K562 (cell line): Measurements from ENCODE around the gene HNRNPH3. TPM values are rescaled to one million over a fixed set of nuclear protein-coding genes. Genes with fewer than 3 reads are reported as not detected.

ENCODE experiments used
- ATAC-seq: fragments of 200-7000 bp; cut with Tn5 transposase; 3 replicates; pipeline ENCODE4 v1.9.1; 2020; ENCODE audit warnings: moderate library complexity
- BruUV-seq: library from RNA; stranded (reverse); fragments of 400-500 nt; replicated peaks from 2 replicates; lab custom pipeline; 2021; lab: Mats Ljungman, UMichigan
- CTCF ChIA-PET: fragments of 300-600 bp; formaldehyde crosslinking; extraction: SDS; loops from one replicate; lab custom pipeline; 2021; ENCODE audit warnings: low intra/inter-chr PET ratio; lab: Yijun Ruan, JAX
- POLR2A ChIA-PET: fragments of 300-600, 350-650 bp; sonication (Branson Sonifier 250); formaldehyde crosslinking; extraction: SDS; loops from one replicate; lab custom pipeline; 2021; ENCODE audit warnings: antibody characterized with exemption, inconsistent platforms; lab: Yijun Ruan, JAX
- DNase-seq, 4 experiments: peaks; one replicate each; pipeline versions ENCODE4 v3.0.0 to v3.0.0-alpha.2; 2011 to 2018; ENCODE audit warnings: low spot score in 3 of 4, mixed read lengths in 3 of 4; ENCODE audit errors: extremely low read depth in 1 of 4
- FAIRE-seq: peaks from 2 replicates; lab custom pipeline; 2011; peaks lifted over from hg19 to GRCh38; lab: Jason Lieb, UNC
- H2AFZ ChIP-seq: 2 replicates; pipeline ENCODE4 v1.6.0; 2011; ENCODE audit warnings: low read depth, low read length, control low read depth, inconsistent platforms
- H3K27ac ChIP-seq: fragments of 200-600 bp; 3 replicates; pipeline ENCODE4 v1.8.0; 2011; ENCODE audit warnings: low read depth, mild to moderate bottlenecking, control low read depth, inconsistent platforms, low read length, moderate library complexity, mixed read lengths; ENCODE audit errors: extremely low read depth
- H3K27me3 ChIP-seq, 2 experiments: fragments of 300-600 bp in 1 of 2; 2 replicates in 1 of 2; 3 replicates in 1 of 2; pipeline versions ENCODE4 v1.6.0 to v1.8.0; 2011; ENCODE audit warnings: inconsistent platforms in 2 of 2, low read length in 2 of 2, mild to moderate bottlenecking in 1 of 2, mixed read lengths in 1 of 2, moderate library complexity in 1 of 2; ENCODE audit not compliant: control insufficient read depth in 2 of 2, insufficient read depth in 2 of 2
- H3K36me3 ChIP-seq: fragments of 300-600 bp; 3 replicates; pipeline ENCODE4 v1.8.0; 2011; ENCODE audit warnings: mild to moderate bottlenecking, low read length, inconsistent platforms; ENCODE audit not compliant: control insufficient read depth, insufficient read depth
- H3K4me1 ChIP-seq, 2 experiments: fragments of 200-600 bp in 1 of 2; replicated peaks in 1 of 2; 2 replicates in 1 of 2; 3 replicates in 1 of 2; pipeline versions ENCODE4 v1.5.1 to v1.8.0; 2011; ENCODE audit warnings: inconsistent platforms in 2 of 2, low read length in 2 of 2, mild to moderate bottlenecking in 1 of 2, mixed read lengths in 1 of 2, moderate library complexity in 1 of 2; ENCODE audit not compliant: control insufficient read depth in 2 of 2, insufficient read depth in 2 of 2
- H3K4me2 ChIP-seq: 2 replicates; pipeline ENCODE4 v1.6.1; 2011; ENCODE audit warnings: low read length, control low read depth, inconsistent platforms, mixed read lengths; ENCODE audit not compliant: insufficient read depth
- H3K4me3 ChIP-seq: fragments of 200-600 bp; sonication (generic), shearing (Covaris generic); 2 replicates; pipeline ENCODE4 v1.5.1; 2016; ENCODE audit warnings: control low read depth, inconsistent platforms
- H3K79me2 ChIP-seq: fragments of 200-600 bp; 3 replicates; pipeline ENCODE4 v1.8.0; 2011; ENCODE audit warnings: low read length, inconsistent platforms; ENCODE audit not compliant: control insufficient read depth, insufficient read depth
- H3K9ac ChIP-seq, 2 experiments: 2 replicates each; pipeline versions ENCODE4 v1.6.0 to v1.6.1; 2011; ENCODE audit warnings: low read depth in 2 of 2, low read length in 2 of 2, control low read depth in 1 of 2, inconsistent platforms in 1 of 2, mild to moderate bottlenecking in 1 of 2, mixed read lengths in 1 of 2; ENCODE audit not compliant: insufficient read depth in 1 of 2
- H3K9me1 ChIP-seq: one replicate; pipeline ENCODE4 v1.6.0; 2011; ENCODE audit warnings: inconsistent platforms, mild to moderate bottlenecking, low read length, moderate library complexity; ENCODE audit not compliant: control insufficient read depth, insufficient read depth
- H3K9me3 ChIP-seq: replicated peaks from 2 replicates; pipeline ENCODE4 v1.5.1; 2011; ENCODE audit warnings: low read depth, low read length, inconsistent platforms; ENCODE audit not compliant: control insufficient read depth, insufficient read depth
- H4K20me1 ChIP-seq: replicated peaks from 2 replicates; pipeline ENCODE4 v1.6.1; 2011; ENCODE audit warnings: low read length, inconsistent platforms, mixed read lengths; ENCODE audit not compliant: control insufficient read depth, insufficient read depth
- CBFA2T3 ChIP-seq: fragments of 450-650 bp; IDR thresholded peaks from 2 replicates; pipeline ENCODE4 v1.6.1; 2017
- CCNT2 ChIP-seq: IDR thresholded peaks from 2 replicates; pipeline ENCODE4 v1.6.1; 2011; ENCODE audit warnings: borderline replicate concordance, low read depth, mild to moderate bottlenecking, moderate library complexity, mixed read lengths, low read length; ENCODE audit not compliant: insufficient read length; ENCODE audit errors: extremely low read depth
- L3MBTL2 ChIP-seq: fragments of 450-650 bp; IDR thresholded peaks from 2 replicates; pipeline ENCODE4 v1.6.1; 2016; ENCODE audit warnings: mild to moderate bottlenecking, moderate library complexity
- POLR2G ChIP-seq: fragments of 200-400 bp; formaldehyde crosslinking; IDR thresholded peaks from 2 replicates; pipeline ENCODE4 v1.6.1; 2017; ENCODE audit warnings: low read depth, mild to moderate bottlenecking, antibody characterized with exemption, low read length, moderate library complexity
- RBFOX2 ChIP-seq: fragments of 200-400 bp; formaldehyde crosslinking; IDR thresholded peaks from 2 replicates; pipeline ENCODE4 v1.6.1; 2017; ENCODE audit warnings: low read depth, mild to moderate bottlenecking, low read length, moderate library complexity
- RBM22 ChIP-seq: fragments of 200-400 bp; formaldehyde crosslinking; IDR thresholded peaks from 2 replicates; pipeline ENCODE4 v1.6.1; 2018; ENCODE audit warnings: low read length, low read depth; ENCODE audit not compliant: poor library complexity, severe bottlenecking
- SMARCB1 ChIP-seq: IDR thresholded peaks from 2 replicates; pipeline ENCODE4 v1.6.1; 2011; ENCODE audit warnings: improper control_type of control experiment, low read depth; ENCODE audit not compliant: insufficient read length
- SRF ChIP-seq, 2 experiments: fragments of 250-450, 450-650 bp in 1 of 2; sonication (Bioruptor Pico) in 1 of 2; sonication (generic) in 1 of 2; formaldehyde crosslinking; IDR thresholded peaks; 2 replicates each; pipeline versions ENCODE4 v1.5.0 to v1.5.1; 2020 to 2022; ENCODE audit warnings: mild to moderate bottlenecking in 1 of 2, missing genetic modification reagents in 1 of 2
- WGBS: fragments of 100-300 bp; shearing (Covaris generic); methylation state at CpG from one replicate; pipeline ENCODE4 v1.1.6; 2016; ENCODE audit warnings: low coverage, mixed read lengths; ENCODE audit not compliant: insufficient coverage; ENCODE audit errors: missing lambda C conversion rate; 5-methylcytosine and 5-hydroxymethylcytosine counted together
- in situ Hi-C: fragments of 300-500 bp; cut with MboI; formaldehyde crosslinking; loops from 4 replicates; pipeline ENCODE4 v1.15.0; 2018; ENCODE audit warnings: inconsistent platforms, mixed read lengths
- intact Hi-C: fragments of 100-400 bp; cut with micrococcal nuclease; formaldehyde crosslinking; loops from 2 replicates; pipeline ENCODE4 v1.14.2; 2022
- polyA plus RNA-seq, 8 experiments: library from polyadenylated mRNA; depleted of rRNA in 4 of 8; stranded (reverse) in 5 of 8; unstranded in 3 of 8; fragments of >200 nt; fragmentation: Nextera tagmentation in 2 of 8; fragmentation: Illumina TruSeq in 1 of 8; extraction: Ambion mirVana in 2 of 8; extraction: Trizol in 1 of 8; gene quantifications; 2 replicates each; pipeline versions ENCODE4 v1.2.1 to v1.2.3, GENCODE V29; 2011 to 2014; ENCODE audit warnings: inconsistent platforms in 1 of 8, missing spikeins in 1 of 8
- total RNA-seq, 7 experiments: library from RNA; depleted of rRNA in 6 of 7; stranded (reverse); fragments of >200 nt in 6 of 7; fragmentation: Illumina TruSeq in 2 of 7; extraction: Trizol in 2 of 7; gene quantifications; 2 replicates each; pipeline versions ENCODE4 v1.2.1 to v1.2.3, GENCODE V29; 2011 to 2021; ENCODE audit warnings: low replicate concordance in 1 of 7
- TF ChIP-seq, protein P1 (sequence below), 2 experiments: fragments of 450-650 bp; formaldehyde crosslinking in 1 of 2; IDR thresholded peaks; 2 replicates each; pipeline versions ENCODE4 v1.4.0 to v1.6.1; 2014 to 2020; ENCODE audit warnings: mild to moderate bottlenecking in 2 of 2, borderline replicate concordance in 1 of 2, low read depth in 1 of 2
- TF ChIP-seq, protein P2 (sequence below): sonication (generic); formaldehyde crosslinking; IDR thresholded peaks from 2 replicates; pipeline ENCODE4 v1.5.0; 2020; ENCODE audit warnings: missing genetic modification reagents

HNRNPH3 gene
- total and polyA plus RNA-seq, 9 of the 15 experiments (the other 6 are each of a cell fraction or from before 2014, with no cell fraction given): 52.8 to 562 (median 152) TPM

- H2AFZ ChIP-seq: no peak overlapping the region
- ChIA-PET CTCF (interaction anchor here (0.6 kb wide), 1 partner anchor 121 kb away, joined by 3 read pairs; no protein-coding TSS in a partner anchor), POLR2A (interaction anchor here (0.7 to 5.4 kb wide), 22 partner anchors 7 to 569 kb away, joined by 3 to 104 read pairs (median 3); no protein-coding TSS in a partner anchor)
- peaks cover 16 to 20% of the 10 kb centered on the region in 2 experiments; a peak in 4 of 5 replicates for H3K4me1 ChIP-seq
- H3K9ac ChIP-seq: peak overlapping the region in 1 of 2 experiments; percentile 98; a peak in 3 of 4 replicates
- WGBS: 0% methylated on average over 10 of the region's 10 CpGs
- intact Hi-C loops: loop anchor here (10.0 kb wide), 1 partner anchor 539 kb away; no protein-coding TSS in a partner anchor
- H3K27me3 ChIP-seq: no peaks in the 10 kb centered on the region
- peaks cover 31% of the 10 kb centered on the region for H4K20me1 ChIP-seq
- H3K9me3 ChIP-seq: no peaks in the 10 kb centered on the region
- peak overlapping the region; percentile 98 for H3K27ac ChIP-seq
- peaks cover 57% of the 10 kb centered on the region for H3K36me3 ChIP-seq
- H3K4me2 ChIP-seq: peak overlapping the region; percentile 92
- BruUV-seq: no TSS peak
- DNase-seq (no peak), FAIRE-seq (no peak), ATAC-seq (no peak)
- in situ Hi-C loops: no loop called here
- peak overlapping the region; percentile 66 for H3K4me3 ChIP-seq
- H3K79me2 ChIP-seq: peaks cover 79% of the 10 kb centered on the region
- peaks cover 7% of the 10 kb centered on the region for H3K9me1 ChIP-seq
- TF ChIP-seq RBFOX2 (peak; percentile 52), CCNT2 (no peak), POLR2G (peak; percentile 30; the same call in 1 of the 2 replicates), SRF (CRISPR knock-in tag; IDR thresholded peaks at IDR 0.05) (0 out of 4 replicates have a peak, but pooled peaks of 1 of the 2 experiments have one; percentile 27), CBFA2T3 (no peak), RBM22 (peak; percentile 45), L3MBTL2 (no peak), SMARCB1 (no peak)
- TF ChIP-seq, protein P1, sequence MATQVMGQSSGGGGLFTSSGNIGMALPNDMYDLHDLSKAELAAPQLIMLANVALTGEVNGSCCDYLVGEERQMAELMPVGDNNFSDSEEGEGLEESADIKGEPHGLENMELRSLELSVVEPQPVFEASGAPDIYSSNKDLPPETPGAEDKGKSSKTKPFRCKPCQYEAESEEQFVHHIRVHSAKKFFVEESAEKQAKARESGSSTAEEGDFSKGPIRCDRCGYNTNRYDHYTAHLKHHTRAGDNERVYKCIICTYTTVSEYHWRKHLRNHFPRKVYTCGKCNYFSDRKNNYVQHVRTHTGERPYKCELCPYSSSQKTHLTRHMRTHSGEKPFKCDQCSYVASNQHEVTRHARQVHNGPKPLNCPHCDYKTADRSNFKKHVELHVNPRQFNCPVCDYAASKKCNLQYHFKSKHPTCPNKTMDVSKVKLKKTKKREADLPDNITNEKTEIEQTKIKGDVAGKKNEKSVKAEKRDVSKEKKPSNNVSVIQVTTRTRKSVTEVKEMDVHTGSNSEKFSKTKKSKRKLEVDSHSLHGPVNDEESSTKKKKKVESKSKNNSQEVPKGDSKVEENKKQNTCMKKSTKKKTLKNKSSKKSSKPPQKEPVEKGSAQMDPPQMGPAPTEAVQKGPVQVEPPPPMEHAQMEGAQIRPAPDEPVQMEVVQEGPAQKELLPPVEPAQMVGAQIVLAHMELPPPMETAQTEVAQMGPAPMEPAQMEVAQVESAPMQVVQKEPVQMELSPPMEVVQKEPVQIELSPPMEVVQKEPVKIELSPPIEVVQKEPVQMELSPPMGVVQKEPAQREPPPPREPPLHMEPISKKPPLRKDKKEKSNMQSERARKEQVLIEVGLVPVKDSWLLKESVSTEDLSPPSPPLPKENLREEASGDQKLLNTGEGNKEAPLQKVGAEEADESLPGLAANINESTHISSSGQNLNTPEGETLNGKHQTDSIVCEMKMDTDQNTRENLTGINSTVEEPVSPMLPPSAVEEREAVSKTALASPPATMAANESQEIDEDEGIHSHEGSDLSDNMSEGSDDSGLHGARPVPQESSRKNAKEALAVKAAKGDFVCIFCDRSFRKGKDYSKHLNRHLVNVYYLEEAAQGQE (IDR thresholded peaks at IDR 0.05; ENCODE audit: borderline replicate concordance): 0 out of 2 replicates have a peak, but pooled peaks have one; percentile 9
- TF ChIP-seq, protein P1 (CRISPR knock-in tag; IDR thresholded peaks at IDR 0.05; ENCODE audit: low read depth): no peak
- TF ChIP-seq, protein P2, sequence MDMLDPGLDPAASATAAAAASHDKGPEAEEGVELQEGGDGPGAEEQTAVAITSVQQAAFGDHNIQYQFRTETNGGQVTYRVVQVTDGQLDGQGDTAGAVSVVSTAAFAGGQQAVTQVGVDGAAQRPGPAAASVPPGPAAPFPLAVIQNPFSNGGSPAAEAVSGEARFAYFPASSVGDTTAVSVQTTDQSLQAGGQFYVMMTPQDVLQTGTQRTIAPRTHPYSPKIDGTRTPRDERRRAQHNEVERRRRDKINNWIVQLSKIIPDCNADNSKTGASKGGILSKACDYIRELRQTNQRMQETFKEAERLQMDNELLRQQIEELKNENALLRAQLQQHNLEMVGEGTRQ: peak; percentile 75; the same call in 1 of the 2 replicates
Observed at GRCh38 chr10:68333440-68334431, 1.9 kb downstream of the HNRNPH3 start.
